Activated CD4-positive, alpha-beta T cell treated with anti-CD3 and anti-CD28 coated beads for 36 hours (primary cell): Measurements from ENCODE around the gene DDX55. TPM values are rescaled to one million over a fixed set of nuclear protein-coding genes. Genes with fewer than 3 reads are reported as not detected.
A peak's percentile ranks its signal among the peaks of the same experiment; 100 is the strongest.

Experiments used
- ATAC-seq: fragments of 200-7000 bp; cut with Tn5 transposase; one replicate; pipeline ENCODE4 v1.10.0; 2021; ENCODE audit warnings: mild to moderate bottlenecking, moderate library complexity
- CTCF ChIA-PET: fragments of 350-600 bp; sonication (Branson Sonifier 250); formaldehyde crosslinking; loops from one replicate; lab custom pipeline; 2021; ENCODE audit warnings: antibody characterized with exemption; lab: Charles Lee
- POLR2A ChIA-PET: fragments of 350-600 bp; sonication (Branson Sonifier 250); formaldehyde crosslinking; loops from one replicate; lab custom pipeline; 2021; ENCODE audit warnings: antibody characterized with exemption, inconsistent platforms; lab: Charles Lee
- DNase-seq: peaks from one replicate; pipeline ENCODE4 v3.0.0-alpha.2; 2020
- H3K27ac Mint-ChIP-seq: one replicate; pipeline ENCODE4 v1.8.0; 2021; ENCODE audit warnings: mixed read lengths
- H3K27me3 Mint-ChIP-seq: one replicate; pipeline ENCODE4 v1.8.0; 2021; ENCODE audit warnings: mixed read lengths
- H3K36me3 Mint-ChIP-seq: one replicate; pipeline ENCODE4 v1.8.0; 2021; ENCODE audit warnings: low read depth, mixed read lengths
- H3K4me1 Mint-ChIP-seq: one replicate; pipeline ENCODE4 v1.8.0; 2021; ENCODE audit warnings: mixed read lengths
- H3K4me3 Mint-ChIP-seq: one replicate; pipeline ENCODE4 v1.8.0; 2021; ENCODE audit warnings: mild to moderate bottlenecking, moderate library complexity, mixed read lengths
- H3K9me3 Mint-ChIP-seq: one replicate; pipeline ENCODE4 v1.8.0; 2021; ENCODE audit warnings: low read depth, mixed read lengths
- intact Hi-C, 2 experiments: fragments of 100-400 bp; cut with DNase I in 1 of 2; cut with micrococcal nuclease in 1 of 2; formaldehyde crosslinking; loops; one replicate each; pipeline versions ENCODE4 v1.14.2 to v1.15.1; 2022 to 2024; cut with DNase I, micrococcal nuclease
- total RNA-seq, 2 experiments: library from RNA; stranded (reverse); gene quantifications; one replicate each; pipeline ENCODE4 v1.2.3, GENCODE V29; 2021

Gene DDX55
- total RNA-seq, 2 experiments from 2014 or later: 44.3 to 49.4 TPM

GRCh38 chr12:123608182-123608581, 6.3 kb downstream of the DDX55 start:
- no peak overlapping the region for H3K27ac Mint-ChIP-seq

DNA sequence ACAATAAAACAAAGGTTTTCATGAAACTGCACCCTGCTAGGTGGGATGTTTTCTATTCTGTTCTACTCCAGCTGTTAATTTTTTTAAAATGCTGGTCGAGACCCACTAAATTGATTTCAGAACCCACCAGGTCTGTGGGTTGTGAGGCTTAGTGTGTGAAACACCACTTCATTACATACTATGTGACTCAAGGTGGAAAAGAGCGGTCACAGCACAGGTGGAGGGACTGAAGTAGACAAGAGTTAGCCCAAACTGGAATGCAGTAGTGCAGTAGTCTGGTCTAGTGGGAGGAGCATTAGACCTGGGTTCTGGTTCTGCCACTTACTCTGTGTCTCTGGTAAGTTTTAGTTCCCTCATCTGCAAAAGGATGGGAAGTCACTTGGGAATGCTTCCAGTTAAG, 12.2 kb downstream of the DDX55 start:
- CTCF ChIA-PET: interaction anchor here (0.6 kb wide), 1 partner anchor 391 kb away, joined by 4 read pairs; no protein-coding TSS in a partner anchor
- H3K9me3 Mint-ChIP-seq: no peaks in the 10 kb centered on the region

More at GRCh38 chr12:123608182-123608581, 6.3 kb downstream of the DDX55 start:
- CTCF ChIA-PET: no interaction called here
- intact Hi-C loops: no loop called here
- no peaks in the 10 kb centered on the region for H3K27me3 Mint-ChIP-seq
- no peak for DNase-seq
- no peak overlapping the region for H3K4me3 Mint-ChIP-seq
- POLR2A ChIA-PET: no interaction called here
- H3K36me3 Mint-ChIP-seq: peaks cover 68% of the 10 kb centered on the region
- no peak for ATAC-seq
- peaks cover 23% of the 10 kb centered on the region for H3K4me1 Mint-ChIP-seq
- H3K9me3 Mint-ChIP-seq: no peaks in the 10 kb centered on the region

GRCh38 chr12:123614531-123614930, 12.6 kb downstream of the DDX55 start:
- ATAC-seq (no peak), DNase-seq (no peak)
- POLR2A ChIA-PET: no interaction called here
- Mint-ChIP-seq H3K4me1 (peaks cover 2% of the 10 kb centered on the region), H3K9me3 (no peaks in the 10 kb centered on the region), H3K4me3 (no peak overlapping the region), H3K27me3 (no peaks in the 10 kb centered on the region), H3K36me3 (peaks cover 71% of the 10 kb centered on the region), H3K27ac (no peak overlapping the region)
- CTCF ChIA-PET: interaction anchor here (0.6 kb wide), 1 partner anchor 391 kb away, joined by 4 read pairs; no protein-coding TSS in a partner anchor
- intact Hi-C loops: no loop called here

More for the DNA sequence above, 12.2 kb downstream of the DDX55 start:
- DNase-seq (peak; percentile 30), ATAC-seq (peak; percentile 40)
- Mint-ChIP-seq H3K36me3 (peaks cover 72% of the 10 kb centered on the region), H3K27ac (no peak overlapping the region), H3K27me3 (no peaks in the 10 kb centered on the region), H3K4me3 (no peak overlapping the region), H3K4me1 (peaks cover 2% of the 10 kb centered on the region)
- intact Hi-C loops: no loop called here
- POLR2A ChIA-PET: no interaction called here

DNA sequence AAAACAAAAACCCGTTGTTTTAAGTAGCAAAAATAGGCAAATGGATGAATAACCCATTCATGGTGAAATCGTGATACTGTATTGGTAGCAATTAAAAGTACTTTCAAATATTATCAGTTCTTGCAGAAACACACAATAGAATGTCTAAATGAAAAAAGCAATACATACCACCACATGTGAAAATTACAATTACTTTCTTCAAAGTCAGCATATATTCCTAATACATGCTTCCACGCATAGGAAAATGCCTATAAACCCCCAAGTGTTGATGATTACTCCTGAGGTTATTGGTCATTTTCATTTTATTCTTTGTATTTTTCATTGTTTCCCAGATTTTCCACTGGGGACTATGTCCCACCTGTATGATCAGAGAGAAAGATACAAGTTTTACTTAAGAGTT, 15.2 kb downstream of the DDX55 start:
- peaks cover 73% of the 10 kb centered on the region for H3K36me3 Mint-ChIP-seq
- CTCF ChIA-PET: interaction anchor here (0.7 kb wide), 1 partner anchor 468 kb away, joined by 3 read pairs; no protein-coding TSS in a partner anchor
- POLR2A ChIA-PET: interaction anchor here (0.7 kb wide), 1 partner anchor 376 kb away, joined by 5 read pairs; no protein-coding TSS in a partner anchor
- ATAC-seq (no peak), DNase-seq (no peak)
- H3K4me1 Mint-ChIP-seq: peaks cover 12% of the 10 kb centered on the region
- H3K27me3 Mint-ChIP-seq: no peaks in the 10 kb centered on the region
- intact Hi-C loops: no loop called here
- H3K27ac Mint-ChIP-seq: no peak overlapping the region
- H3K4me3 Mint-ChIP-seq: no peak overlapping the region
- H3K9me3 Mint-ChIP-seq: no peaks in the 10 kb centered on the region

DNA sequence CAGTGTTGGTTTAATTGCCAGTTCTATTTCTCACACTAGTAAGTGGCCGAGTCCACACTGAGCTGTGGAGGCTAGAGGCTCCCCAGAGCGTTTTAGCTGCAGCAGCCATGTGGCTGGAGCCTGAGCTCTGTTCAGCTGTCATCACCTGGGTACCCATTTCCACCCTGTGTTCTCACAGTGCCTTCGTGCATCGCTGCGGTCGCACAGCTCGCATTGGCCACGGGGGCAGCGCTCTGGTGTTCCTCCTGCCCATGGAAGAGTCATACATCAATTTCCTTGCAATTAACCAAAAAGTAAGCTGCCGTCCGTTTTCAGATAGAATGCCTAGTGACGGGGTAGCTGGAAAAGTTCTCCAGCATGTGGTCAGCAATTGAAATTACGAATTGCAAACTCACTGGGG, 15.7 kb downstream of the DDX55 start:
- Mint-ChIP-seq H3K4me3 (no peak overlapping the region), H3K4me1 (peaks cover 12% of the 10 kb centered on the region), H3K27ac (no peak overlapping the region), H3K36me3 (peaks cover 71% of the 10 kb centered on the region), H3K9me3 (no peaks in the 10 kb centered on the region), H3K27me3 (no peaks in the 10 kb centered on the region)
- DNase-seq (no peak), ATAC-seq (no peak)
- intact Hi-C loops: no loop called here
- CTCF ChIA-PET: interaction anchor here (0.7 kb wide), 1 partner anchor 468 kb away, joined by 3 read pairs; no protein-coding TSS in a partner anchor
- POLR2A ChIA-PET: no interaction called here

DNA sequence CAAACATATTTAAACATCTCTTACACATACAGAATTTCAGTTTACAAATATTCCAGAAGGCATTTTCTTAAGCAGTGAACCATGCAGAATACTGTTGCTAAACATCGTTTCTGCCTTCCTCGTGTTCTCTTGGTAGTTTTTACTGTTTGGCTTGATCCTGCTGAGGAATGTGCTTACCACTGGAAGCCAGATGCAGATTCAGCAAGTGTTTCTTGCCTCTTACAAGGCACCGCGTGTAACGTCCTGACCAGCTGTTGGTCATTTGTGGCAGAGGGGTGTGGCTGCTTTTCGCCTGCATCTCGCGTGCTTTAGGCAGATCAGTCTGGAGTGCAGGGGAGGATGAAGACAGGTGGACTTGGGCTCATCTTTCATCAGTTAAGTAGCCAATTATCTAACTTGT, 19.2 kb downstream of the DDX55 start:
- no peak for DNase-seq
- Mint-ChIP-seq H3K27me3 (no peaks in the 10 kb centered on the region), H3K4me1 (peaks cover 12% of the 10 kb centered on the region), H3K9me3 (no peaks in the 10 kb centered on the region), H3K36me3 (peaks cover 56% of the 10 kb centered on the region), H3K27ac (peak overlapping the region; percentile 59), H3K4me3 (no peak overlapping the region)
- intact Hi-C loops: no loop called here
- CTCF ChIA-PET: interaction anchor here (0.6 to 1.6 kb wide), 6 partner anchors 9 to 388 kb away, joined by 3 to 7 read pairs (median 4); partner anchors contain the start of genes MPHOSPH9 and MTRFR
- no peak for ATAC-seq
- POLR2A ChIA-PET: interaction anchor here (1.1 kb wide), 1 partner anchor 93 kb away, joined by 6 read pairs; no protein-coding TSS in a partner anchor

DNA sequence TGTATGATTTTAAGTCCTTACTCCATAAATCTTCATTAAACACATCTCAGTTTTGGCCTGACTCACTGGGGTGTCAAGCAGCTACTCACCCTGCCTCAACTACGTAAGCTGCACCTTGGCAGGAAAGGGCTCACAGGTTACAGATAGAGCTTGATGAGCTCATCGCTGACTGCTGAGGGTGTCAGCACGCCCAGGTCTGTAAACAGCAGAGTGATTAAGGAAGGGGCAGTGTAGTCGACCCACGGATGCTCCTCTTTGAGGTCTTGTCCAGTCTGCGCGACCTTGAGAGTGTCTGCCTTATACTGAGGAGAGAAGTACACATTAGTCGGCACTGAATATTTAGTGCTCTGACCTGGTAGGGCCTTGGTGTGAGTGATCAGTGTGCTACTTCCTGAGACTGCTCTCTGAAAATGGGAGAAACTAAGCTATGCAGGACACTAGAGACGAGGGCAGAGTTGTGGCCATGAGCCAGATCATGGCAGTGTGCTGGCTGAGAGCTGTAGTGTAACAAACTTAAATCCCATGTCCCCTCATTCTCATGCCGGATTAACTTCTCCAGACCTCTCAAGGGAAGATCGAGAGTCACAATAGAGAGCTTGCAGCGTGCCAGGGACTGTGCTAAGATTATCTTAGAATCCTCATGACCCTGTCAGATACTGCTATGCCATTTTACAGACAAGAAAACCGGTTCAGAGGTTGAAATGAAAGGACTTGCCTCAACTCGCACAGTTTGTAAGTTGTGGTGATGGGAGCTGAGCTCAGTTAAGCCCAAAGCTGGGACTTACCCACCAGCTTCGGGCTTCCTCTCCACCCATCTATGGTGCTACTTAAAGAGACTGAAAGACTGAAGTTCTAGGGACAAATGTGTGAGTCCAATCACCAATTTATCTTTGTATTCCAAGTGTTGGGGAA, 20.0 kb downstream of the DDX55 start:
- Mint-ChIP-seq H3K27me3 (no peaks in the 10 kb centered on the region), H3K9me3 (no peaks in the 10 kb centered on the region), H3K27ac (peak overlapping the region; percentile 90), H3K4me3 (no peak overlapping the region), H3K4me1 (peaks cover 12% of the 10 kb centered on the region), H3K36me3 (peaks cover 56% of the 10 kb centered on the region)
- DNase-seq (peak; percentile 57), ATAC-seq (peak; percentile 85)
- intact Hi-C loops: no loop called here
- ChIA-PET POLR2A (interaction anchor here (0.7 to 1.1 kb wide), 4 partner anchors 12 to 234 kb away, joined by 3 to 6 read pairs (median 4); partner anchors contain the start of genes EIF2B1 and GTF2H3), CTCF (interaction anchor here (0.6 to 1.6 kb wide), 5 partner anchors 10 to 389 kb away, joined by 3 to 5 read pairs (median 3); partner anchors contain the start of genes MPHOSPH9 and MTRFR)

DNA sequence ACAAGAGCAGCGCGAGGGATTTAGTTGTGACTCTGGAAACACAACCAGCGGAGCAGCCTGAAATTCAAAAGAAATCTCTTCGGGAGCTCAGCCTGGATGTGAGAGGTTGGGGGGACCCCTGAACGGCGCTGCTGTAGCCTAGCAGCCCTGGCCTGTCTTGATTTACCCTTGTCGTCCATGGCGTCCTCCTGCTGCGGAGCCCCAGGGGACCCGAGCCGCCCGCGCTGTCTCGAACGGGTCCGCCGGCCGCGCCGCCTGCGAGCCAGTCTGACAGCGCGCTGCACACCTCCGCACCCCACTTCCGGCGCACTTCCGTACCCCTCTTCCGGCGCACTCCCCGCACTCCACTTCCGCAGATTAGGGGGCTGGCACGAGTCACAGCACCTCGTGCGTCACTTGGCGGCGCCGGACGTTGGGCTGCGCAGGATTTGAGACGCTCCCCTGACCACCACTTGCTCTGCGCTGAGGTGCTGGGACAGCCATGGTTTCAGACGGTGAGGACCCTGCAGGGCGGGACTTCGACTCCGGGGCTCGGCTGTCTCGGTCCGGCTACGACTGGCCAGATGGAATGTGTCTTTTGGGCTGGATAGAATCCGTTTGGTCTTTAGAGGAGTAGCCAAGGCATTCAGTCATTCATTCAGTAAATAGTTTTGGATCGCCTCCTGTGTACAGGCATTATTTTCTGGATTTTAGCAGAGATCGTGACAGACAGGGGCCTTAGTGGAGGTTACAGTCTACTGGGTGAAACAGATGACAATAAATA, 31.7 kb downstream of the DDX55 start, which contains the start of the genes EIF2B1 and GTF2H3:
Gene EIF2B1, minus strand, starts transcription at position 308 of the 763 bp plus-strand sequence. Its CDS starts 129 bp downstream, at position 179.
Gene GTF2H3, plus strand, starts transcription at position 451 of the 763 bp plus-strand sequence. Its CDS starts 31 bp downstream, at position 482.
- ATAC-seq: peak; percentile 97
- Mint-ChIP-seq H3K4me3 (peak within 1 kb of the TSS; percentile 93), H3K4me1 (peaks cover 19% of the 10 kb centered on the region), H3K27ac (peak within 1 kb of the TSS; percentile 96), H3K27me3 (no peaks in the 10 kb centered on the region), H3K9me3 (no peaks in the 10 kb centered on the region), H3K36me3 (peaks cover 37% of the 10 kb centered on the region)
- DNase-seq: peak; percentile 99
- intact Hi-C loops: loop anchor here (1.0 to 5.0 kb wide), 12 partner anchors 31 to 659 kb away; partner anchors contain the start of genes ATP6V0A2 (in 2 of the 2), DDX55 (in 2 of the 2), TMED2 (in 2 of the 2) and CDK2AP1 (in 1 of the 2)
- POLR2A ChIA-PET: interaction anchor here (0.6 to 1.5 kb wide), 2 partner anchors 11 to 13 kb away, joined by 4 to 6 read pairs; no protein-coding TSS in a partner anchor
- CTCF ChIA-PET: interaction anchor here (0.7 to 2.7 kb wide), 2 partner anchors 29 to 385 kb away, joined by 3 to 8 read pairs; no protein-coding TSS in a partner anchor

DNA sequence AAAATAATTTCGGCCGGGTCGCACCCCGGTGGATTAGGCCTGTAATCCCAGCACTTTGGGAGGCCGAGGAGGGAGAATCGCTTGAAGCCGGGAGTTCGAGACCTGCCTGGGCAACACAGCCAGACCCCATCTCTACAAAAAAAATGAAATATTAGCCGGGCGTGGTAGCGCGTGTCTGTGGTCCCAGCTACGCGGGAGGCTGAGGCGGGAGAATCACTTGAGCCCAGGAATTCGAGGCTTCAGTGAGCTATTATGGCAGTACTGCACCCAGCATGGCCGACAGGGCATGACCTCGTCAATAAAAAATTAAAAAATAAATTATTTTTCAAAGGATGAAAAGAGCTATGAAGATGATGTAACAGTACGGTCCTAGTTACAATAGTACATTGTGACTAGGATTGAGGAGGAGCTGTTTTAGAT, 32.3 kb downstream of the DDX55 start:
- peaks cover 33% of the 10 kb centered on the region for H3K36me3 Mint-ChIP-seq
- POLR2A ChIA-PET: interaction anchor here (0.6 to 1.5 kb wide), 3 partner anchors 12 to 1282 kb away, joined by 3 to 6 read pairs (median 4); no protein-coding TSS in a partner anchor
- no peaks in the 10 kb centered on the region for H3K9me3 Mint-ChIP-seq
- H3K27me3 Mint-ChIP-seq: no peaks in the 10 kb centered on the region
- ATAC-seq (no peak), DNase-seq (peak; percentile 21)
- H3K4me3 Mint-ChIP-seq: peak overlapping the region; percentile 93
- H3K27ac Mint-ChIP-seq: peak overlapping the region; percentile 96
- H3K4me1 Mint-ChIP-seq: peaks cover 19% of the 10 kb centered on the region
- intact Hi-C loops: loop anchor here in 1 of 2 experiments (5.0 kb wide), 1 partner anchor 78 kb away; the partner anchor contains the start of gene ATP6V0A2
- CTCF ChIA-PET: interaction anchor here (0.7 to 0.9 kb wide), 3 partner anchors 18 to 385 kb away, joined by 3 read pairs; no protein-coding TSS in a partner anchor

- ChIA-PET CTCF (no interaction called here), POLR2A (no interaction called here)
- Mint-ChIP-seq H3K27me3 (no peaks in the 10 kb centered on the region), H3K4me3 (no peak overlapping the region), H3K9me3 (no peaks in the 10 kb centered on the region), H3K36me3 (peaks cover 29% of the 10 kb centered on the region), H3K4me1 (no peaks in the 10 kb centered on the region), H3K27ac (no peak overlapping the region)
- DNase-seq (no peak), ATAC-seq (no peak)
- intact Hi-C loops: no loop called here
These were observed 42.0 kb downstream of the DDX55 start for GRCh38 chr12:123643911-123644310.
